ENCODE data around the gene ZNF618. TPM values are rescaled to one million over a fixed set of nuclear protein-coding genes. Genes with fewer than 3 reads are reported as not detected.

ZNF618 gene
- total RNA-seq, 4 donors from 2014 or later: 0.26 to 1.2 (median 1.0) TPM

DNA sequence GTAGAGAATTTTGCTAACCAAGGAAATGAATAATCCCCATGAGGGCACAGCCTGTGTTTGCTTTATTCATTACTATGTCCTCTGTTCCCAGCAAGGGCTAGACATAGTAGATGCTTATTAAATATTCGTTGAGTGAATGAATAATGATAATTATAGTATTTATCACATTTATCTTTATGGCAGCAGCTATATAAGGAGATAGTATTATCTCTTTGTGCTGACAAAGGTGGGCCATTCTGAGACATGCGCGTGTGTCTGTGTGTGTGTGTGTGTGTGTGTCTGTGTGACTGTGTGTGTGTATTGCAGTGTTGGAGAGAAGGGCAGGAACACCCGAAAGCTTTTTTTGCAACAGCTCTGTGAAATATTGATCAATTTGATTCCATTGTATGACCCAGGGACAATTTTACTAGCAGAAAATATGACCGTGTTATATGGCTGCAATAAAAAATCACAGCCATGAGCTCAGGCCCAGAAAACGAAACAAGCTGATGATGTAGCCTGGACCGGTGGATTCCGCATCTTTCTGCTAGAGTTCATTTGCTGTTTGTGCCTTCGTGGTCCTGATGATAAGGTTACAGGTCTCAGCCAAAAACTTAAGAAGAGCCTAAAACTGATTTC is 39.8 kb downstream of the ZNF618 start:
- Histone ChIP-seq H3K27ac (no peak overlapping the region), H3K36me3 (no peaks in the 10 kb centered on the region), H3K9me3 (no peaks in the 10 kb centered on the region), H3K4me3 (no peak overlapping the region), H3K4me1 (peaks cover 28 to 52% of the 10 kb centered on the region in 2 donors), H3K27me3 (no peaks in the 10 kb centered on the region)
- DNase-seq (no peak), ATAC-seq (no peak)
- TF ChIP-seq, protein P1, sequence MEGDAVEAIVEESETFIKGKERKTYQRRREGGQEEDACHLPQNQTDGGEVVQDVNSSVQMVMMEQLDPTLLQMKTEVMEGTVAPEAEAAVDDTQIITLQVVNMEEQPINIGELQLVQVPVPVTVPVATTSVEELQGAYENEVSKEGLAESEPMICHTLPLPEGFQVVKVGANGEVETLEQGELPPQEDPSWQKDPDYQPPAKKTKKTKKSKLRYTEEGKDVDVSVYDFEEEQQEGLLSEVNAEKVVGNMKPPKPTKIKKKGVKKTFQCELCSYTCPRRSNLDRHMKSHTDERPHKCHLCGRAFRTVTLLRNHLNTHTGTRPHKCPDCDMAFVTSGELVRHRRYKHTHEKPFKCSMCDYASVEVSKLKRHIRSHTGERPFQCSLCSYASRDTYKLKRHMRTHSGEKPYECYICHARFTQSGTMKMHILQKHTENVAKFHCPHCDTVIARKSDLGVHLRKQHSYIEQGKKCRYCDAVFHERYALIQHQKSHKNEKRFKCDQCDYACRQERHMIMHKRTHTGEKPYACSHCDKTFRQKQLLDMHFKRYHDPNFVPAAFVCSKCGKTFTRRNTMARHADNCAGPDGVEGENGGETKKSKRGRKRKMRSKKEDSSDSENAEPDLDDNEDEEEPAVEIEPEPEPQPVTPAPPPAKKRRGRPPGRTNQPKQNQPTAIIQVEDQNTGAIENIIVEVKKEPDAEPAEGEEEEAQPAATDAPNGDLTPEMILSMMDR (IDR thresholded peaks at IDR 0.05 in 4 of 5, conservative IDR thresholded peaks at IDR 0.05 in 1 of 5): no peak
- no peak for TF ChIP-seq POLR2A (IDR thresholded peaks at IDR 0.05)
- intact Hi-C loops (cut with DNase I; ENCODE audit: low total_unique reads): loop anchor here (10.0 kb wide), 1 partner anchor 359 kb away; no protein-coding TSS in a partner anchor
- in situ Hi-C loops (cut with MboI; ENCODE audit: low sequenced_read_pairs in 4 of 4): no loop called here

DNA sequence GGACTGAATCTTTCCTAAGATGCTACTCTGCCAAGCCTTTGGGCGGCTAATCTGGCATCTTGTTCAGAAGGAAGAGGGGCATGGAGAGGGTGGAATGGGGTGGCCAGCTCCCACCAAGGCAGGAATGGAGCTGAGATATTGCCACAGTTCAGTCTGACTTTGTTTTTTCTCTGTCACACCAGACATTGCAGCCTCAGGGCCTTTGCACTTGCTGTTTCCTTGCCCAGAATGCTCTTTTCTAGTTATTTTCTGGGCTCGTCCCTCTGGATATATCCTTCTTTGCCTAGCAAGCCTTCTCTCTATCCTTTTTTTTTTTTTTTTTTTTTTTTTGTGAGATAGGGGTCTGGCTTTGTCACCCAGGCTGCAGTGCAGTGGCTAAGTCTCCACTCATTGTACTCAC is 40.8 kb downstream of the ZNF618 start:
- H3K9me3 ChIP-seq: no peaks in the 10 kb centered on the region
- TF ChIP-seq POLR2A (IDR thresholded peaks at IDR 0.05): no peak
- TF ChIP-seq, protein P1 (IDR thresholded peaks at IDR 0.05 in 4 of 5, conservative IDR thresholded peaks at IDR 0.05 in 1 of 5): no peak
- no peak overlapping the region for H3K4me3 ChIP-seq
- DNase-seq (no peak), ATAC-seq (no peak)
- peaks cover 28 to 48% of the 10 kb centered on the region in 2 donors for H3K4me1 ChIP-seq
- H3K27me3 ChIP-seq: no peaks in the 10 kb centered on the region
- no peak overlapping the region for H3K27ac ChIP-seq
- intact Hi-C loops (cut with DNase I; ENCODE audit: low total_unique reads) (loop anchor here (10.0 kb wide), 1 partner anchor 358 kb away; no protein-coding TSS in a partner anchor), in situ Hi-C loops (cut with MboI; ENCODE audit: low sequenced_read_pairs in 4 of 4) (no loop called here)
- no peaks in the 10 kb centered on the region for H3K36me3 ChIP-seq

DNA sequence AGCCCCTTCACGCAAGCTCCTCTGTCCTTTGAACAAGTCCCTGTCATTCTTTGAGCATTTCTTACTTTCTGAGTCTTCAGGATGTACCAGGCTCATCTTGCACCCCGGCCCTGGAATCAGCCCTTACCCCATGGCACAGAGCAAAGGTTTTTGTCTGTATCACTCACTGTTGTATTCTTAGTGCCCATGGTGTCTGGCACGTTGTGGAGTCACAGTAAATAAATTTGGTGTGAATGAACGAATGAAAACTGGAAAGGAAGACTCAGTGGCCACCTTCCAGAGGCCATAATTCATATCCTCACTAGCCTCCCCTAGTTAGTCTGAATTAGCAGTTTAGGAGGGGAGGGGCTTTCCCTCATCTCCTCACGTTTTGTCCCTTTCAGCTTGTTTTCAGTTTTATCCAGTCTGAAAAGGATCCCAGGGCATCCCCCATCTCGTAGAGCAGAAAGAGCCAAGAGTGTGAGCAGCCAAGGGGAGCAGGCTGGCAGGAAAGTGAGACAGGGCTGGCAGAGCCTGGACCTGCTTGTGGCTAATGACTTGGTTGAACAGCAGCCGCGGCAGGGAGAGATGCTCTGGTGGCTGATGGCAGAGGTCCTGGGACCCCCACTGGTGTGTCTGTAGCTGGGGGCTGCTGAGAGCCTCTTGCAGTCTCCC is 42.7 kb downstream of the ZNF618 start:
- intact Hi-C loops (cut with DNase I; ENCODE audit: low total_unique reads): loop anchor here (10.0 kb wide), 1 partner anchor 356 kb away; no protein-coding TSS in a partner anchor
- Histone ChIP-seq H3K4me1 (peaks cover 16 to 30% of the 10 kb centered on the region in 2 donors), H3K36me3 (no peaks in the 10 kb centered on the region), H3K4me3 (no peak overlapping the region), H3K27ac (peak overlapping the region in 3 of 4 donors; percentile 16 to 42 (median 38)), H3K9me3 (no peaks in the 10 kb centered on the region), H3K27me3 (no peaks in the 10 kb centered on the region)
- TF ChIP-seq, protein P1 (IDR thresholded peaks at IDR 0.05 in 4 of 5, conservative IDR thresholded peaks at IDR 0.05 in 1 of 5): no peak
- TF ChIP-seq POLR2A (IDR thresholded peaks at IDR 0.05): no peak
- in situ Hi-C loops (cut with MboI; ENCODE audit: low sequenced_read_pairs in 4 of 4): no loop called here
- DNase-seq (no peak), ATAC-seq (peak in 1 of 2 donors; percentile 51)

DNA sequence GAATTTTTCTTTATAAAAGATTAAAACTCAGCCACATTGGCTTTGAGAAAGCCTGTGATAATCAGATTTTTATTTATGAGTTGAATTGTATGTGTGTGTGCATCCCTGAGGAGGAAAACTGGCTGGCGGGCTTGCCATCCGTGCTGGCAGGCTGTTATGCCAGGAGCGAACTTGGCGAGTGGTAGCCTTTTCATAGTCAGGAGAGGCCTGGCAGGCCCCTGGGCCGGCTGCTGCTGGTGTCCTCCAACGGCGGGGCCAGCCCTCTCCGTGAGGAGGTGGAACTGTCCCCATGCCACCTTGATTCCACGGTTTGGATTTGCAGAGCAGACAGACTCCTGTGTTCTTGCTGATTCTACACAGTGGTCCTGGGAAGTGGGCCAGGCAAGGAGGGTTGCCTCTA is 43.3 kb downstream of the ZNF618 start:
- Histone ChIP-seq H3K4me1 (peaks cover 10 to 24% of the 10 kb centered on the region in 2 donors), H3K9me3 (no peaks in the 10 kb centered on the region), H3K27ac (peak overlapping the region in 3 of 4 donors; percentile 16 to 42 (median 38)), H3K27me3 (no peaks in the 10 kb centered on the region), H3K4me3 (no peak overlapping the region), H3K36me3 (no peaks in the 10 kb centered on the region)
- in situ Hi-C loops (cut with MboI; ENCODE audit: low sequenced_read_pairs in 4 of 4) (no loop called here), intact Hi-C loops (cut with DNase I; ENCODE audit: low total_unique reads) (loop anchor here (10.0 kb wide), 1 partner anchor 355 kb away; no protein-coding TSS in a partner anchor)
- TF ChIP-seq, protein P1 (IDR thresholded peaks at IDR 0.05 in 4 of 5, conservative IDR thresholded peaks at IDR 0.05 in 1 of 5): no peak
- TF ChIP-seq POLR2A (IDR thresholded peaks at IDR 0.05): no peak
- DNase-seq (peak in 1 of 2 donors; percentile 38), ATAC-seq (peak; percentile 48 to 70)
